H9 (cell line): Measurements from ENCODE around the gene DCP1B. TPM values are rescaled to one million over a fixed set of nuclear protein-coding genes. Genes with fewer than 3 reads are reported as not detected.

ENCODE experiments used
- DNase-seq: peaks from one replicate; pipeline ENCODE4 v3.0.0-alpha.2; 2017
- H2AFZ ChIP-seq: one replicate; pipeline ENCODE4 v1.6.1; 2013; ENCODE audit warnings: mild to moderate bottlenecking, low read length, control low read depth, moderate library complexity
- H2AK5ac ChIP-seq: 2 replicates; pipeline ENCODE4 v1.6.1; 2013; ENCODE audit warnings: low read length, control low read depth, mixed read lengths; ENCODE audit not compliant: insufficient read length
- H2BK120ac ChIP-seq: one replicate; pipeline ENCODE4 v1.6.1; 2013; ENCODE audit warnings: low read depth, mild to moderate bottlenecking, low read length, control low read depth, inconsistent platforms; ENCODE audit not compliant: poor library complexity, severe bottlenecking
- H2BK12ac ChIP-seq: 2 replicates; pipeline ENCODE4 v1.6.1; 2013; ENCODE audit warnings: low read length, control low read depth, mixed read lengths, low read depth; ENCODE audit not compliant: insufficient read length
- H2BK15ac ChIP-seq: 2 replicates; pipeline ENCODE4 v1.6.1; 2013; ENCODE audit warnings: low read depth, low read length, control low read depth
- H2BK20ac ChIP-seq: one replicate; pipeline ENCODE4 v1.6.1; 2013; ENCODE audit warnings: low read depth, mild to moderate bottlenecking, low read length, control low read depth, inconsistent platforms; ENCODE audit not compliant: poor library complexity, severe bottlenecking
- H2BK5ac ChIP-seq: 2 replicates; pipeline ENCODE4 v1.6.1; 2013; ENCODE audit warnings: low read length, control low read depth, mixed read lengths; ENCODE audit not compliant: insufficient read length
- H3K14ac ChIP-seq: 2 replicates; pipeline ENCODE4 v1.6.1; 2013; ENCODE audit warnings: low read length, control low read depth; ENCODE audit not compliant: insufficient read depth
- H3K18ac ChIP-seq: 2 replicates; pipeline ENCODE4 v1.6.1; 2013; ENCODE audit warnings: low read depth, mild to moderate bottlenecking, mixed read lengths, low read length, control low read depth; ENCODE audit not compliant: insufficient read length
- H3K23ac ChIP-seq: 2 replicates; pipeline ENCODE4 v1.6.1; 2013; ENCODE audit warnings: low read length, control low read depth, mixed read lengths, low read depth; ENCODE audit not compliant: insufficient read length
- H3K23me2 ChIP-seq: 2 replicates; pipeline ENCODE4 v1.6.1; 2013; ENCODE audit warnings: low read depth, mild to moderate bottlenecking, mixed read lengths, low read length, control low read depth; ENCODE audit not compliant: insufficient read length, poor library complexity, severe bottlenecking
- H3K27ac ChIP-seq: 2 replicates; pipeline ENCODE4 v1.5.1; 2013; ENCODE audit warnings: low read length, control low read depth, mixed read lengths, low read depth; ENCODE audit not compliant: insufficient read length
- H3K27me3 ChIP-seq: 2 replicates; pipeline ENCODE4 v1.6.1; 2013; ENCODE audit warnings: low read length, control low read depth, inconsistent platforms; ENCODE audit not compliant: insufficient read depth
- H3K4ac ChIP-seq: 2 replicates; pipeline ENCODE4 v1.6.1; 2013; ENCODE audit warnings: low read depth, mild to moderate bottlenecking, control low read depth, inconsistent platforms, low read length, moderate library complexity
- H3K4me1 ChIP-seq: 2 replicates; pipeline ENCODE4 v1.6.1; 2013; ENCODE audit warnings: low read length, control low read depth, inconsistent platforms; ENCODE audit not compliant: insufficient read depth
- H3K4me2 ChIP-seq: 2 replicates; pipeline ENCODE4 v1.6.1; 2013; ENCODE audit warnings: low read length, control low read depth, mixed read lengths; ENCODE audit not compliant: insufficient read length, insufficient read depth
- H3K56ac ChIP-seq: 2 replicates; pipeline ENCODE4 v1.6.1; 2013; ENCODE audit warnings: low read depth, mild to moderate bottlenecking, mixed read lengths, low read length, control low read depth; ENCODE audit not compliant: insufficient read length
- H3K79me1 ChIP-seq: 2 replicates; pipeline ENCODE4 v1.6.1; 2013; ENCODE audit warnings: low read depth, mild to moderate bottlenecking, moderate library complexity, low read length, control low read depth, inconsistent platforms; ENCODE audit not compliant: insufficient read depth, poor library complexity, severe bottlenecking
- H3K79me2 ChIP-seq: 2 replicates; pipeline ENCODE4 v1.6.1; 2013; ENCODE audit warnings: low read length, control low read depth, inconsistent platforms; ENCODE audit not compliant: insufficient read depth
- H3K9ac ChIP-seq: 2 replicates; pipeline ENCODE4 v1.6.1; 2013; ENCODE audit warnings: low read length, control low read depth, mixed read lengths; ENCODE audit not compliant: insufficient read length; ENCODE audit errors: extremely low read depth
- H3K9me3 ChIP-seq: one replicate; pipeline ENCODE4 v1.6.1; 2013; ENCODE audit warnings: low read depth, low read length, inconsistent platforms; ENCODE audit not compliant: control insufficient read depth
- H3T11ph ChIP-seq: one replicate; pipeline ENCODE4 v1.6.1; 2013; ENCODE audit warnings: mild to moderate bottlenecking, low read length, control low read depth, inconsistent platforms
- H4K20me1 ChIP-seq: one replicate; pipeline ENCODE4 v1.6.1; 2013; ENCODE audit not compliant: control insufficient read depth, insufficient read length, insufficient read depth
- H4K5ac ChIP-seq: 2 replicates; pipeline ENCODE4 v1.6.1; 2013; ENCODE audit warnings: low read depth, mild to moderate bottlenecking, mixed read lengths, low read length, control low read depth; ENCODE audit not compliant: insufficient read length
- H4K8ac ChIP-seq: replicated peaks from 2 replicates; pipeline ENCODE4 v1.6.1; 2013; ENCODE audit warnings: low read length, control low read depth, mixed read lengths, low read depth; ENCODE audit not compliant: insufficient read length
- H4K91ac ChIP-seq: 2 replicates; pipeline ENCODE4 v1.6.1; 2013; ENCODE audit warnings: low read depth, mild to moderate bottlenecking, moderate library complexity, mixed read lengths, low read length, control low read depth; ENCODE audit not compliant: insufficient read length
- H3K27ac Mint-ChIP-seq, 3 experiments: 2 replicates in 2 of 3; 3 replicates in 1 of 3; pipeline ENCODE4 v1.8.0; 2020 to 2021; ENCODE audit warnings: mixed read lengths in 3 of 3, mild to moderate bottlenecking in 1 of 3, moderate library complexity in 1 of 3
- H3K27me3 Mint-ChIP-seq: 2 replicates; pipeline ENCODE4 v1.8.0; 2021; ENCODE audit warnings: low read depth, mild to moderate bottlenecking, moderate library complexity, mixed read lengths
- H3K36me3 Mint-ChIP-seq, 3 experiments: 2 replicates in 2 of 3; 3 replicates in 1 of 3; pipeline ENCODE4 v1.8.0; 2020 to 2021; ENCODE audit warnings: low read depth in 3 of 3, mixed read lengths in 3 of 3; ENCODE audit not compliant: insufficient read depth in 1 of 3
- H3K4me1 Mint-ChIP-seq, 2 experiments: 2 replicates each; pipeline ENCODE4 v1.8.0; 2020; ENCODE audit warnings: mixed read lengths in 2 of 2
- H3K4me3 Mint-ChIP-seq, 2 experiments: 2 replicates in 1 of 2; 3 replicates in 1 of 2; pipeline ENCODE4 v1.8.0; 2020 to 2021; ENCODE audit warnings: mild to moderate bottlenecking in 2 of 2, mixed read lengths in 2 of 2, moderate library complexity in 1 of 2
- H3K9me3 Mint-ChIP-seq, 2 experiments: 2 replicates in 1 of 2; 3 replicates in 1 of 2; pipeline ENCODE4 v1.8.0; 2020; ENCODE audit warnings: mild to moderate bottlenecking in 2 of 2, mixed read lengths in 2 of 2, moderate library complexity in 1 of 2
- CTCF ChIP-seq: fragments of 200-600 bp; sonication (generic); conservative IDR thresholded peaks from 3 replicates; pipeline ENCODE4 v1.8.0; 2021; ENCODE audit warnings: antibody characterized with exemption, mild to moderate bottlenecking
- WGBS: extraction: QIAGEN DNeasy Blood & Tissue Kit; methylation state at CpG from one replicate; pipeline ENCODE4 v1.1.7; 2013; ENCODE audit warnings: missing lambda C conversion rate, low lambda C conversion rate, mixed read lengths; ENCODE audit not compliant: insufficient read length; ENCODE audit errors: extremely low coverage; 5-methylcytosine and 5-hydroxymethylcytosine counted together
- total RNA-seq: library from RNA; stranded (reverse); gene quantifications from 2 replicates; pipeline ENCODE4 v1.2.1, GENCODE V29; 2021

The DCP1B gene
- total RNA-seq, 1 experiment from 2014 or later, result 11.2 TPM

DNA sequence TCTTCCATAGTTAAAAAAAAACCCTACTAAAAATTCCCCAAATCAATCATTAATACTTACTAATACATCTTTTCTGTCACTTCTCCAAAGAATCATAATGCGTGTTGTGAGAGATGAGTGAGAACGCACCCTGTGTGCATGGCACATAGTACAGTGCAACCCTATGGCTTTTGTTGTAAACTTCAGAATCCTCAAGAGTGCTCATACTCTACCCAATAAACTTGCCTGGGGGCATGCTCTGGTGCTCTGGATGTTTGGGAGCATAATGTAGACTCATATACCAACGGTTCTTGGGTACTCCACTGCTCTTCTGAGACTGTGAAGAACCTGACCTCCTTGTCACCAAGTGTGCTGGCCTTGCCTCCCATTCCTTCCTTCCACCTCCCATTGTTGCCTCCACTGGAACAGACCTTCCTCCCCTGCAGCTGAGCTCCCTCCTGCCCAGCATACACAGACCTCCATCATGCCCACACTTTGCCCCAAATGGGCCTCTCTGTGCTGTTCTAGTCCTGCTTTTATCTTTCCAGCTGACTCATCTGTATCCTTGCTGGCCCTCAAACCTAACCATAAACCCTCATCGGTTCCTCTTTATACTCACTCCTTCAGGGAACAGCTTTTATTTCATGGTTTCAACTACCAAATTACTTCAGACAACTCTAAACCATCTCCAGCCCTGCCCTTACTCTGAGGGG, 8.9 kb downstream of the DCP1B start:
- Mint-ChIP-seq H3K36me3 (peaks cover 11 to 28% (median 18%) of the 10 kb centered on the region in 3 experiments; a peak in 6 of 7 replicates), H3K4me3 (peak overlapping the region in 1 of 2 experiments; percentile 24; a peak in 2 of 5 replicates), H3K9me3 (no peaks in the 10 kb centered on the region), H3K27ac (peak overlapping the region; percentile 22 to 79 (median 72); a peak in 6 of 7 replicates), H3K27me3 (no peaks in the 10 kb centered on the region), H3K4me1 (peaks cover 47 to 50% of the 10 kb centered on the region in 2 experiments)
- Histone ChIP-seq H3K18ac (no peak overlapping the region), H2AK5ac (no peak overlapping the region), H3K9ac (no peak overlapping the region), H3K14ac (no peak overlapping the region), H2BK20ac (no peak overlapping the region), H3K79me1 (peaks cover 3% of the 10 kb centered on the region), H3K23ac (no peak overlapping the region), H2BK12ac (no peak overlapping the region), H3K56ac (no peak overlapping the region), H4K91ac (no peak overlapping the region), H3T11ph (no peak overlapping the region), H3K27ac (no peak overlapping the region), H4K8ac (no peak overlapping the region), H2BK15ac (no peak overlapping the region), H3K79me2 (no peaks in the 10 kb centered on the region), H3K27me3 (no peaks in the 10 kb centered on the region), H3K9me3 (no peaks in the 10 kb centered on the region), H4K20me1 (no peaks in the 10 kb centered on the region), H3K4ac (no peak overlapping the region), H2BK120ac (no peak overlapping the region), H2BK5ac (no peak overlapping the region), H3K23me2 (no peaks in the 10 kb centered on the region), H3K4me1 (peaks cover 9% of the 10 kb centered on the region), H2AFZ (no peak overlapping the region), H4K5ac (no peak overlapping the region), H3K4me2 (no peak overlapping the region)
- TF ChIP-seq CTCF, result no peak
- no CpG with 5 or more reads among the region's 4 CpGs for WGBS
- DNase-seq, result no peak
